22Rv1 (cell line): Measurements from ENCODE around the gene NOXRED1.

Source experiments
- ZFX ChIP-seq: fragments of 450-650 bp; IDR thresholded peaks from 2 replicates; pipeline ENCODE4 v1.6.1; 2017; ENCODE audit warnings: antibody characterized with exemption, borderline replicate concordance
- TF ChIP-seq, protein P1 (sequence below): fragments of 450-650 bp; IDR thresholded peaks from 2 replicates; pipeline ENCODE4 v1.5.1; 2017; ENCODE audit warnings: mild to moderate bottlenecking

DNA sequence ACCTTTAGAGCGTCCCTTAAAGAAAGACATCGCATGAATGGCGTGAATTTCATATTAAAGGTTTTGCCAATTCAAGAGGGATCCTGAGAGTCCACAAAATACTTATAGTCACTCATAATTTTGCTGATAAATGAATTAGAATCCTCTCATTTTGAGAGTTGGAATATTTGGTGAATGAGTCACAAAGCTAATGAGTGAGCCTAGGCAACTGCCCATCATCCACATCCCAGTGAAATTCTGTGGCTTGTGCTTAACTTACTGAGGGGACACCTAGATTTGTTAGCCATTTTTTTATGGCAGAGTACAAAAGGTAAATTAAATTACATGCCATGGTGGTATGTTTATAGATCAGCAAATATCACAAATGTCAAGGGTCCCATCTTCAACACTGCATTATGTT, 12.7 kb upstream of the NOXRED1 start:
- TF ChIP-seq, protein P1, sequence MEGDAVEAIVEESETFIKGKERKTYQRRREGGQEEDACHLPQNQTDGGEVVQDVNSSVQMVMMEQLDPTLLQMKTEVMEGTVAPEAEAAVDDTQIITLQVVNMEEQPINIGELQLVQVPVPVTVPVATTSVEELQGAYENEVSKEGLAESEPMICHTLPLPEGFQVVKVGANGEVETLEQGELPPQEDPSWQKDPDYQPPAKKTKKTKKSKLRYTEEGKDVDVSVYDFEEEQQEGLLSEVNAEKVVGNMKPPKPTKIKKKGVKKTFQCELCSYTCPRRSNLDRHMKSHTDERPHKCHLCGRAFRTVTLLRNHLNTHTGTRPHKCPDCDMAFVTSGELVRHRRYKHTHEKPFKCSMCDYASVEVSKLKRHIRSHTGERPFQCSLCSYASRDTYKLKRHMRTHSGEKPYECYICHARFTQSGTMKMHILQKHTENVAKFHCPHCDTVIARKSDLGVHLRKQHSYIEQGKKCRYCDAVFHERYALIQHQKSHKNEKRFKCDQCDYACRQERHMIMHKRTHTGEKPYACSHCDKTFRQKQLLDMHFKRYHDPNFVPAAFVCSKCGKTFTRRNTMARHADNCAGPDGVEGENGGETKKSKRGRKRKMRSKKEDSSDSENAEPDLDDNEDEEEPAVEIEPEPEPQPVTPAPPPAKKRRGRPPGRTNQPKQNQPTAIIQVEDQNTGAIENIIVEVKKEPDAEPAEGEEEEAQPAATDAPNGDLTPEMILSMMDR, result no peak
- TF ChIP-seq ZFX, result no peak
